Measurements from ENCODE around the gene CDH2.

The CDH2 gene

GRCh38 chr18:28159055-28159454 lies 17.9 kb downstream of the CDH2 start:
- H2BK120ac ChIP-seq (ENCODE audit: insufficient read depth, low read length, poor library complexity): no peak overlapping the region
- no peak overlapping the region for H3K23ac ChIP-seq (ENCODE audit: low read length)
- H3K18ac ChIP-seq (ENCODE audit: low read length): no peak overlapping the region
- no peaks in the 10 kb centered on the region for H3K9me3 ChIP-seq (ENCODE audit: insufficient read depth, low read depth, low read length)
- no peaks in the 10 kb centered on the region for H3K27me3 ChIP-seq (ENCODE audit: insufficient read depth, low read length)
- no peak overlapping the region for H2AFZ ChIP-seq (ENCODE audit: insufficient read depth, low read length, poor library complexity)
- no peak overlapping the region for H2BK5ac ChIP-seq (ENCODE audit: low read depth, low read length, poor library complexity)
- no peak overlapping the region for H4K12ac ChIP-seq (ENCODE audit: low read depth, low read length)
- WGBS (ENCODE audit: extremely low coverage, insufficient coverage, insufficient read length): no CpG with 5 or more reads among the region's 2 CpGs
- no peaks in the 10 kb centered on the region for H3K79me2 ChIP-seq (ENCODE audit: control insufficient read depth, insufficient read depth, low read length, poor library complexity)
- H4K91ac ChIP-seq (ENCODE audit: low read depth, low read length): no peak overlapping the region
- H2AK5ac ChIP-seq (ENCODE audit: low read length): no peak overlapping the region
- H4K8ac ChIP-seq (ENCODE audit: low read depth, low read length): no peak overlapping the region
- H2BK12ac ChIP-seq (ENCODE audit: low read length): no peak overlapping the region
- no peak overlapping the region for H3K9ac ChIP-seq (ENCODE audit: low read length)
- H3K4ac ChIP-seq (ENCODE audit: low read depth, low read length): no peak overlapping the region
- no peak overlapping the region for H3K14ac ChIP-seq (ENCODE audit: low read length)
- H3K79me1 ChIP-seq (ENCODE audit: low read length): no peaks in the 10 kb centered on the region
- H3K4me3 ChIP-seq (ENCODE audit: low read depth, low read length): no peak overlapping the region
- no peak overlapping the region for H3K27ac ChIP-seq (ENCODE audit: low read depth, low read length)
- H3K36me3 ChIP-seq (ENCODE audit: control insufficient read depth in 1 of 2, insufficient read depth in 2 of 2, low read length in 2 of 2): no peaks in the 10 kb centered on the region
- no peak overlapping the region for H3K4me2 ChIP-seq (ENCODE audit: low read length)
- no peak for DNase-seq
- H3K4me1 ChIP-seq (ENCODE audit: control insufficient read depth in 1 of 2, insufficient read depth in 2 of 2, low read length in 2 of 2): no peaks in the 10 kb centered on the region

DNA sequence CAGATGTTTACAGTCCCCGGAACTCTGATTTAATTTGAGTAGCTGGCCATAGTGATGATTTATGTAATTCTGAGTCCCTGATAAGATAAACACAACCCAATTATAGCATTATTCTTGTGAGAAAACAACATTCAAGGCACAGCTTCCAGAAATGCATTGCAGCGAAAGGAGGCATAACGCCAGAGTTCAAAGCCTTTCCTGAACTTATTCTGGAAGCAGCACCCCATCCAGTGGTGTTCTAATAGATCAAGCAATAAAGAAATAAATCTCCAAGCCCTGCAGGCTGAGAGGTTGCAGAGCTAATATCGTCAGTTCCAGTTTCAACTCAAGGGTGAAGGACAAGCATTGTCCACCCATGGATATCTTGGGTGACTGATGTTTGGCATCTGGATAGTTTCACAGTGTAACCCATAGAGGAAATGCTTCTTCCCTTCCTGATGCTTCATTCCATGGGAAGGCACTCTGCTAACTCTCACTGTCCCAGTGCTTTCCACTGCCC lies 18.8 kb downstream of the CDH2 start:
- no peaks in the 10 kb centered on the region for H3K27me3 ChIP-seq (ENCODE audit: insufficient read depth, low read length)

DNA sequence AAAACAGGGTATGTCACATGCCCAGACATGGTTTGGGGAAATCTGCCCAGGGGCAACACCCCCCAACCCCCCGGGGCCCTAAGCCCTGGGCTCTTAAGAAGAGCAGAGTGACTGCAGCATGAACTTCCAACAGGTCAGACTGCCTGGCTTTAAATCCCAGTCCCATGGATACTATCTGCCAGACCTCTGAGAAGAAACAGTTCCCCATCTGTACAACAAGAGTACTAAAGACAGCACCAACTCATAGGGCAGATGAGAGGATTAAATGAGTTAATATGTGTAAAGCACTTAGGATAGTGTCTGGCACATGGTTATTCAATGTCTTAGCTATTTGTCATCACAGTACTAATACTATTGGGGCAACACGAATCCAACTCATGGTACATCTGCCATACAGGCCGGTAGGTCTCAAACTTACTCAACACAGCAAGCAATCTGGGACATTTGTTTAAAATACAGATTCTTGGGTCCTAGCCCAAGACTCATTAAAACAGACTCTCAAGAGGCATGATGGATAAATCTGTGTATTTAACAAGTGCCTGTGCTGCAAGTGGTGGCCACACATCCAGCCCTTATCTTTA lies 23.4 kb downstream of the CDH2 start:
- H4K12ac ChIP-seq (ENCODE audit: low read depth, low read length): no peak overlapping the region
- no peak for DNase-seq
- no peak overlapping the region for H3K14ac ChIP-seq (ENCODE audit: low read length)
- no peak overlapping the region for H2BK120ac ChIP-seq (ENCODE audit: insufficient read depth, low read length, poor library complexity)
- H2BK5ac ChIP-seq (ENCODE audit: low read depth, low read length, poor library complexity): no peak overlapping the region
- no peak overlapping the region for H3K9ac ChIP-seq (ENCODE audit: low read length)
- H2BK12ac ChIP-seq (ENCODE audit: low read length): no peak overlapping the region
- H3K27ac ChIP-seq (ENCODE audit: low read depth, low read length): no peak overlapping the region
- no peak overlapping the region for H3K23ac ChIP-seq (ENCODE audit: low read length)
- H3K4me1 ChIP-seq (ENCODE audit: control insufficient read depth in 1 of 2, insufficient read depth in 2 of 2, low read length in 2 of 2): no peaks in the 10 kb centered on the region
- H3K4me2 ChIP-seq (ENCODE audit: low read length): no peak overlapping the region
- H3K9me3 ChIP-seq (ENCODE audit: insufficient read depth, low read depth, low read length): no peaks in the 10 kb centered on the region
- no peak overlapping the region for H2AFZ ChIP-seq (ENCODE audit: insufficient read depth, low read length, poor library complexity)
- no peak overlapping the region for H4K8ac ChIP-seq (ENCODE audit: low read depth, low read length)
- no peaks in the 10 kb centered on the region for H3K79me1 ChIP-seq (ENCODE audit: low read length)
- no CpG with 5 or more reads among the region's 3 CpGs for WGBS (ENCODE audit: extremely low coverage, insufficient coverage, insufficient read length)
- H2AK5ac ChIP-seq (ENCODE audit: low read length): no peak overlapping the region
- H3K4ac ChIP-seq (ENCODE audit: low read depth, low read length): no peak overlapping the region
- no peak overlapping the region for H4K91ac ChIP-seq (ENCODE audit: low read depth, low read length)
- no peak overlapping the region for H3K4me3 ChIP-seq (ENCODE audit: low read depth, low read length)
- H3K79me2 ChIP-seq (ENCODE audit: control insufficient read depth, insufficient read depth, low read length, poor library complexity): no peaks in the 10 kb centered on the region
- H3K18ac ChIP-seq (ENCODE audit: low read length): no peak overlapping the region
- no peaks in the 10 kb centered on the region for H3K27me3 ChIP-seq (ENCODE audit: insufficient read depth, low read length)
- H3K36me3 ChIP-seq (ENCODE audit: control insufficient read depth in 1 of 2, insufficient read depth in 2 of 2, low read length in 2 of 2): no peaks in the 10 kb centered on the region

More for the DNA sequence above, 18.8 kb downstream of the CDH2 start:
- no peak overlapping the region for H4K8ac ChIP-seq (ENCODE audit: low read depth, low read length)
- no peaks in the 10 kb centered on the region for H3K79me1 ChIP-seq (ENCODE audit: low read length)
- no peaks in the 10 kb centered on the region for H3K4me1 ChIP-seq (ENCODE audit: control insufficient read depth in 1 of 2, insufficient read depth in 2 of 2, low read length in 2 of 2)
- WGBS (ENCODE audit: extremely low coverage, insufficient coverage, insufficient read length): no CpG with 5 or more reads among the region's 4 CpGs
- H3K9me3 ChIP-seq (ENCODE audit: insufficient read depth, low read depth, low read length): no peaks in the 10 kb centered on the region
- H3K9ac ChIP-seq (ENCODE audit: low read length): no peak overlapping the region
- no peak overlapping the region for H2BK5ac ChIP-seq (ENCODE audit: low read depth, low read length, poor library complexity)
- no peak overlapping the region for H3K4ac ChIP-seq (ENCODE audit: low read depth, low read length)
- H3K27ac ChIP-seq (ENCODE audit: low read depth, low read length): no peak overlapping the region
- no peaks in the 10 kb centered on the region for H3K36me3 ChIP-seq (ENCODE audit: control insufficient read depth in 1 of 2, insufficient read depth in 2 of 2, low read length in 2 of 2)
- H4K91ac ChIP-seq (ENCODE audit: low read depth, low read length): no peak overlapping the region
- H2AFZ ChIP-seq (ENCODE audit: insufficient read depth, low read length, poor library complexity): no peak overlapping the region
- no peak for DNase-seq
- H3K79me2 ChIP-seq (ENCODE audit: control insufficient read depth, insufficient read depth, low read length, poor library complexity): no peaks in the 10 kb centered on the region
- no peak overlapping the region for H2BK12ac ChIP-seq (ENCODE audit: low read length)
- H2BK120ac ChIP-seq (ENCODE audit: insufficient read depth, low read length, poor library complexity): no peak overlapping the region
- H3K4me3 ChIP-seq (ENCODE audit: low read depth, low read length): no peak overlapping the region
- H4K12ac ChIP-seq (ENCODE audit: low read depth, low read length): no peak overlapping the region
- H3K23ac ChIP-seq (ENCODE audit: low read length): no peak overlapping the region
- no peak overlapping the region for H3K18ac ChIP-seq (ENCODE audit: low read length)
- no peak overlapping the region for H2AK5ac ChIP-seq (ENCODE audit: low read length)
- H3K4me2 ChIP-seq (ENCODE audit: low read length): no peak overlapping the region
- no peak overlapping the region for H3K14ac ChIP-seq (ENCODE audit: low read length)

DNA sequence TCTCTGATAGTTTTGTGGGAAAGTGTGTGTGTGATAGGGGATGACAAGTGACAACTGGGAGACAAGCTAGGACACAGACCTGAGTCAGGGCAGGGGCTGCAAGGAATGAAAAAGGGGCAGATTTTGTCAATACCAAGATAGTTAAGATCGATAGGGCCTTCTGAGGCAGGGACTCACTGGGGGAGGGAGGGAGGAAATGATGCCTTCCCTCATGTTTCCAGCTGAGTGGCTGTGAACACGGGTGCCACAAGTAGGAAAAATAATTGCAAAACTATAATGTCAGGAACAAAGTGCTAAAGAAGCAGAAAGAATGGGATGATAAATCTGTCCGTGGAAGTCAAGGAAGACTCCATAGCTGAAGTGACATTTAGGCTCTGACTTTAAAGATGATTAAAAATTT lies 24.2 kb downstream of the CDH2 start:
- whole genome bisulfite sequencing (ENCODE audit: extremely low coverage, insufficient coverage, insufficient read length): no CpG with 5 or more reads among the region's 3 CpGs
- H3K79me1 ChIP-seq (ENCODE audit: low read length): no peaks in the 10 kb centered on the region

More for the DNA sequence above, 24.2 kb downstream of the CDH2 start:
- Histone ChIP-seq H2AFZ (ENCODE audit: insufficient read depth, low read length, poor library complexity) (no peak overlapping the region), H3K9me3 (ENCODE audit: insufficient read depth, low read depth, low read length) (no peaks in the 10 kb centered on the region), H3K79me2 (ENCODE audit: control insufficient read depth, insufficient read depth, low read length, poor library complexity) (no peaks in the 10 kb centered on the region), H3K4me3 (ENCODE audit: low read depth, low read length) (no peak overlapping the region), H2BK12ac (ENCODE audit: low read length) (no peak overlapping the region), H3K36me3 (ENCODE audit: control insufficient read depth in 1 of 2, insufficient read depth in 2 of 2, low read length in 2 of 2) (no peaks in the 10 kb centered on the region), H3K23ac (ENCODE audit: low read length) (no peak overlapping the region), H3K18ac (ENCODE audit: low read length) (no peak overlapping the region), H3K9ac (ENCODE audit: low read length) (no peak overlapping the region), H3K4me1 (ENCODE audit: control insufficient read depth in 1 of 2, insufficient read depth in 2 of 2, low read length in 2 of 2) (no peaks in the 10 kb centered on the region), H4K8ac (ENCODE audit: low read depth, low read length) (no peak overlapping the region), H3K27ac (ENCODE audit: low read depth, low read length) (no peak overlapping the region), H2AK5ac (ENCODE audit: low read length) (no peak overlapping the region), H3K14ac (ENCODE audit: low read length) (no peak overlapping the region), H2BK120ac (ENCODE audit: insufficient read depth, low read length, poor library complexity) (no peak overlapping the region), H4K12ac (ENCODE audit: low read depth, low read length) (no peak overlapping the region), H3K27me3 (ENCODE audit: insufficient read depth, low read length) (no peaks in the 10 kb centered on the region), H4K91ac (ENCODE audit: low read depth, low read length) (no peak overlapping the region), H3K4me2 (ENCODE audit: low read length) (no peak overlapping the region), H2BK5ac (ENCODE audit: low read depth, low read length, poor library complexity) (no peak overlapping the region), H3K4ac (ENCODE audit: low read depth, low read length) (no peak overlapping the region)
- no peak for DNase-seq

Measured in trophoblast cell (in vitro differentiated cells and primary cell).